ENCODE measurements around the gene MAP2K5.

GRCh38 chr15:67803299-67803698 is 260.8 kb downstream of the MAP2K5 start:
- TF ChIP-seq CTCF (IDR thresholded peaks at IDR 0.05) (no peak), POLR2A (IDR thresholded peaks at IDR 0.05; ENCODE audit: low read length) (no peak), MAZ (IDR thresholded peaks at IDR 0.05; ENCODE audit: borderline replicate concordance, low read depth, low read length) (no peak), NFE2L2 (conservative IDR thresholded peaks at IDR 0.05; ENCODE audit: low read length) (no peak), EP300 (IDR thresholded peaks at IDR 0.05) (no peak), CBX2 (IDR thresholded peaks at IDR 0.05; ENCODE audit: borderline replicate concordance, low read depth) (no peak), POLR2AphosphoS2 (conservative IDR thresholded peaks at IDR 0.05; ENCODE audit: low read length) (no peak), KDM1A (IDR thresholded peaks at IDR 0.05; ENCODE audit: low read depth) (no peak), BHLHE40 (IDR thresholded peaks at IDR 0.05; ENCODE audit: low read depth, low read length) (no peak), RCOR1 (IDR thresholded peaks at IDR 0.05; ENCODE audit: low read depth, low read length) (no peak), RNF2 (IDR thresholded peaks at IDR 0.05; ENCODE audit: borderline replicate concordance, low read depth) (no peak), HDAC2 (IDR thresholded peaks at IDR 0.05) (no peak)
